C4-2B (cell line): ENCODE data around the gene PATL1.

Experiments used
- H3K27ac ChIP-seq: fragments of 450-650 bp; 2 replicates; pipeline ENCODE4 v1.5.1; 2017
- CTCF ChIP-seq: fragments of 450-650 bp; conservative IDR thresholded peaks from 2 replicates; pipeline ENCODE4 v1.5.1; 2017; ENCODE audit warnings: mild to moderate bottlenecking
- ZFX ChIP-seq: fragments of 450-650 bp; IDR thresholded peaks from 2 replicates; pipeline ENCODE4 v1.6.1; 2017

The PATL1 gene

GRCh38 chr11:59614277-59615119, 54.3 kb downstream of the PATL1 start:
- H3K27ac ChIP-seq, result peak overlapping the region; percentile 90

GRCh38 chr11:59611570-59612565, 57.0 kb downstream of the PATL1 start:
- TF ChIP-seq CTCF (no peak), ZFX (no peak)
- no peak overlapping the region; the same call in 1 of the 2 replicates for H3K27ac ChIP-seq

More at GRCh38 chr11:59614277-59615119, 54.3 kb downstream of the PATL1 start:
- TF ChIP-seq CTCF, result no peak
- TF ChIP-seq ZFX, result no peak

GRCh38 chr11:59610289-59610688, 58.5 kb downstream of the PATL1 start:
- TF ChIP-seq ZFX, result no peak
- no peak for TF ChIP-seq CTCF
- H3K27ac ChIP-seq, result no peak overlapping the region

- no peak overlapping the region for H3K27ac ChIP-seq
- TF ChIP-seq CTCF, result no peak
- no peak for TF ChIP-seq ZFX
These were observed 61.0 kb downstream of the PATL1 start for GRCh38 chr11:59607703-59608454.

GRCh38 chr11:59602432-59602831, 66.4 kb downstream of the PATL1 start:
- TF ChIP-seq ZFX (no peak), CTCF (no peak)
- no peak overlapping the region for H3K27ac ChIP-seq

- no peak overlapping the region for H3K27ac ChIP-seq
- TF ChIP-seq CTCF (no peak), ZFX (no peak)
These were observed 67.0 kb downstream of the PATL1 start for GRCh38 chr11:59601788-59602187.
